CD4-positive, alpha-beta T cell treated with Interleukin-6 at 100 ng/mL for 8 hours (primary cell): ENCODE measurements around the gene SIPA1L3.
"Not testable (repeated sequence)": the region's sequence is repeated elsewhere in the genome, so short reads cannot be mapped to it uniquely, and the experiment has no call there.

Source experiments
- DNase-seq: peaks from one replicate; pipeline ENCODE4 v3.0.0-alpha.2; 2020; ENCODE audit warnings: mixed read lengths, low spot score

SIPA1L3 gene

DNA sequence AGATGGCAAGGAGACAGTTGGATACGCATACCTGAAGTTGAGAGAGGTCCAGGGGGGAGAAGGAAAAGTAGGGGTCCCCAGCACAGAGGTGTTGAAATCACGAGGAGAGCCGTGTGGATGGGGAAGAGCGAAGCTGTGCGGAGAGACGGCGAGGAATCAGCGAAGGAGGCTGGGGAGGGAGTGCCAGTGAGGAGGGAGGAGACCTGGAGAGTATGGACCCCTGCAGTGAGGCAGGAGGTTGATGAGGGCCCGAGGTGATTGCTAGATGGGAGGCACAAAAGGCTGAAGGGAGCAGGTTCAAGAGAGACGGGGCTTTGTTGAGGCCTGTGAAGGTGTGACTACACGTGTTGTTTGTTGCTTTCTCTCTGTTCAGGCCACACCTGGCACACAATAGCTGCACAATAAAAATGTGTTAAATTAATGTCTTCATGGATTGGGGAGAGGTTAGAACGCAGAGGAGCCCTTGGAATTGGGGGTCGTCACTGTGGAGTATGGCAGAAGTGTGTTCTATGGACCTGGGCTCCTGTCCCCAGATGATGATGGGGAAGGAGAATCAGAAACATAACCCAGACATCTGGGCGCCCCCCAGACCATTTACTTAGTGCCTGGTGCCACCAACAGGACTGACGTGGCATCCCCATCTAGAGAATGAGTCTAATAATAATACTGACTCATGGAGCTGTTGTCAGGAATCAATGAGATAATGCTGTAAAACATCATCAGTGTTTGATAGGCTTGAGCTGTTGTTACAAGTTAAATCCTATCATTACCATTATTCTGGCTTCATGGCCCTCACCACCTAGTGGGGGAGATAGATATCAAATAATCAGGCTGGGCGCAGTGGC is 137.5 kb downstream of the SIPA1L3 start:
- no peak for DNase-seq

DNA sequence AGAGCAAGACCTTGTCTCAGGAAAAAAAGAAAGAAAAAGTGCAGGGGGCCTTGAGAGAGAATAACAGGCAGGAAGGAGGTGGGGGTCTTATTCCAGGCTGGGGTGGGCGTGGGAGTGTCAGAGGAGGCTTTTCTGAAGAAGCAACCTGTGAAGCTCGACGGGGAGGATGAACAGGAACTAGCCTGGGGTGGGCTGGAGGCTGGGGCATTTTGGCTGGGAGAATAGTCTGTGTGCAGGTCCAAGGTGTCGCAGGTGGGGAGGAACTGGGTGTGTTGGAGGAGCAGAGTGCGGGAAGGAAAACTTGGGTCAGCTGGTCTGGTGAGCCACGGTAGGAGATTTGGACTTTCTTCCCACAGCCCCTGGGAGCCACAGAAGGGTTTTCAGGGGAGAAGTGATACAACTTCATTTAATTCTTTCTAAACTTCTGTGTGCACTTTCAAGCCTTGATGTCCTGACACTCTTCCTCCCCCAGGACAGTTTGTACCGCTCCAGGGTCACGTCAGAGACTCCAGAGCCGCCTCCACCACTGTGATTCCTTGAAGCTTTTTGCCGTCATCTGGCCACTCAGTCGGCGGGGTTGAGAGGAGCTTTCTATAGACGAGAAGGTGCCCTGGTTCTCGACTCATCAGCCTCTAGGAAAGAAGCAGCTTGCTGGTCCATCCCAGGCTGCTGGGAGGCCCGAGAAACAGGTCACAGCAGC is 138.7 kb downstream of the SIPA1L3 start:
- DNase-seq, result no peak

DNA sequence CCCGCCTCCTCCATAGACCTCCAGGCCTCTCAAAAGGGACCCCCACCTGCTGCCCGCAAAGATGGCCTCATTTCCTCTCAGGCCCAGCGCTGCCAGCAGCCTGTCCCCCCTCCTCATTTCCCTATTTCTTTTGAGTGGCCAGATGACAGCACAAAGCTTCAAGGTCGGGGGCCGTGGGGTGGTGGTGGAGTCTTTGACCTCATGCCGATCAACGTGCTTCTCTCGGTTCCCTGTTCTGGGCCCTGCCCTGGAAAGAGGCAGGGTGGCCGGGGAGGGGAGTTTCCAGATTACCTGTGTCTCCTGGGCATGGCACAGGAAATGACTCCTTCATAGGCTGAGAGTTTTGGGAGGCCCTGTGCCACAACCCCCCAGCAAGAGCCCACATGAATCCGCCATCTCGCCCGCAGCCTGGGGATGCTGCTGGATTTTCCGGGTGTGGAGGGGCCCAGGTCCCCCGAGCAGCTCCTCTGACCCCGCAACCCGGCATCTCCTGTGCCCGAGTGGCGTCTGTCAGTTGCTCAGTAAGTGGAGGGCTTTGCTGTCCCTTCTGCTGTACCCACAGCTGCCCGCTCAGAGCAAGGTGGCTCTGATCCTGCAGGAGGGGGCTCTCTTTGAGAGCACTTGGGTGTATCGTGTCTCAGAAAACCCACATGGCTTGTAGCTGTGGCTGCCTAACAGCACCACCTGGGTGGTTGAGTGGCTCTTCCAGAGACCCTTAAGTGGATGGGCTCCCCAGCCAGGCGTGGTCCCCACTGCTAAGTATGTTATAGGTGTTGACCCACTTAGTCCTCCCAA is 139.4 kb downstream of the SIPA1L3 start:
- DNase-seq, result no peak

DNA sequence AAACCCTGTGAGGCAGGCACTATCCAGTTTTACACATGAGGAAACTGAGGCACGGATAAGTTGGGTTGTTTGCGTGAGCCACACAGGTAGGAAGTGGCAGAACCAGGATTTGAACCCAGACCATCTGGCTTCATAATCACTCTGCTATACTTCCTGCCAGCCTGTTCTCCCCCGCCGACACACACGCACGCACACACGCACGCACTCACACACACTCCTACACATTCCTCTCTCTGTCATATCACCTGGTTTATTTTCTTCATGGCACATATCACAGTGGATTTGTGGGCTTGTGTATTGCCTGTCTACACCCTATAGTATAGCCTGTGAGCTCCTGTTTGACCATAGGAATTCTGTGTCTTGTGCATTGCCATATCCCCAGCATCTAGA is 140.0 kb downstream of the SIPA1L3 start:
- DNase-seq, result no peak

DNA sequence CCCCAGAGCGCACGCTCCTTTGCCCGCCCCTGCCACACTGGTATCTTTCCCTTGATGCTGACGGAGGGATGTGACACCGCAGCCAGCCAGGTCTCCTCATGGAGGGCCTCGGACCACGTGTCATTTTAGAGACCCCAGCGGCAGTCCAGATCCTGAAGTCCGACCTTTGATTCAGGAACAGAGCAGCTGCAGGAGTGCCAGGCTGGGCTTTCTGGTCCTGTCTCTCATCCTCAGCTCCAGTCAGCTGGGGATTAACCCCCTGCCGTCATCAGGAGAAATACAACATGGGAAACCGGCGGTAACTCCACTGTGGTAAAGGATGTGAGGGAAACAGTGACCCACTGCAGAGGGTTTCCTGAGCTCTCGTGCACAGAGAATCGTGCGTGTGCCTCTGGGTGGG is 140.6 kb downstream of the SIPA1L3 start:
- no peak for DNase-seq

DNA sequence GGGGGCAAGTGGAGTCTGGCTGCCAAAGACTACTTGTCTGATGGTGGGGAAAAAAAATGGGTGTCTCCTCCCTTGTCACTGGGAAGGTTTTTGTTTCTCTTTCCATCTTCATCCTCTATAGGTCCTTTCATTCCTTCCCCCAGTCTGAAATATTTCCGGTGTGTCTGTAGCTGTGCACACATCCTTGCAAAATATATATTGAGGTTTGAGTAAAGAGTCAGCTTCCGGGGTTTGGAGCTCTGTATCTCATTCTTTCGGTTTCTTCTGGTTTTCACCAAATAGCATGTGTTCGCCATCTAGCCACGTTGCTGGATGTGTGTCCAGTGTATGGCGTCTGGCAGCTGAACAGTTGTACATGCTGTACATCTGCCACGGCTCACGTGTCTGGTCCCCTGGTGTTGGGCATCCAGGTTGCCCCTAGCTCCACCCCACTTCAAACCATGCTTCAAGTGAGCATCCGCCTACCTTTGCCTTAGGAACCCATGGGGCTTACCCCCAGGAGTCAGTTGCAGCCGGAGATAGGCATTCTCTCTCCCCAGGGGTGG is 142.2 kb downstream of the SIPA1L3 start:
- DNase-seq, result peak; percentile 78

DNA sequence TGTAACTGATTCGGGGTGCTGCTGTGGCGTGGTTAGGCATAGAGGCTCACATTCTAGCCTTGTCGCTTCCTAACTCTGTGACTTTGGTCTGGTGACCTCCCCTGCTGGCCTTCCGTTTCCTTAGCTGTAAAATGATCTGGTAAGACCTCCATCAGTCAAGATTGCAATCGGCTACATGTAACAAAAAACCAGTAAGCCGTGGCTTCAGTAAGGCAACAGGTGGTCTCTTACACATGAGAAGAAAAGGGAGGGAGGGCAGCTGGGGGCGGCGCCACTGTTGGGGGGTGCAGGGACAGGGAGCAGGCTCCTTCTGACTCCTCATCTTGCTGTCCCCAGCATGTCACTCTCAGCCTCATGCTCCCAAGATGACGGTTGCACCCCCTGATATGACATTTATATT is 148.0 kb downstream of the SIPA1L3 start:
- no peak for DNase-seq

DNA sequence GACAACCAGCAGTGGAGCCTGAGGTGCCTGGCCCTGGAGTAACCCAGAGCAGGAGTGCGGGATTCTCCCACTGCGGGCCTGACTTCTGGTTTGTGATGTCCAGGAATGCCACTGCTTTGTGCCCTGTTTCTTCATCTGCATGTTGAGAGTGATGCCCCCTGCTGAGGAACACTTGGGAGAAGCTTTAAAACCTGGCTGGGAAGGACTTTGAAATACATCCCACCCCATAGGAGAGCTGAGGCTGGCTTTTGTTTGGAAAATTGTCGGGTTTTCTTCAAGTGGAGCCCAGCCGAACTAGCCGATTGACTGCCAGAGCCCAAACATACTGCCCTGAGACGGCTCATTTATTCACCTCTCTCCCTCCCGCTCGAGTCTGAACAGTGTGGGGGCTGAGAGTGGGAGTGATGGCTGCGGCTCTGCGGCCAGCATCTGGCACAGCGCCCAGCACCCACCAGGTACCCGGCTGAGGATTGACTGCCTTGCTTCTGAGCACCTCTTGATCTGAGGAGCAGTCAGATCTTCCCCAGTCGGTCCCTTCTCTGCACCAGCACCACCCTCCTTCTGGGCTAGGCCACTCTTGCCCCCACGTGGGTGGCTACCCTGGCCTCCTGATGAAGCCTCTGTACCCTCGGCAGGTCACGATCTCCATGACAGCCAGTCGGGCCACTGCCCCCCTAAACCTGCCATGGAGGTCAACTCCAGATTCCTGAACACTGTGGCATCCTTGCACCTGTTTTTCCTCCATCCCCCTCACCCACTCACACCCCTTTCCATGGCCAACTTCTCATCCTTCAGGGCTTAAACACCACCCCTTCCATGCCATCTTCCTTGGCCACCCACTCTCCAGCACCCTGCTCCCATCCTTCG is 148.9 kb downstream of the SIPA1L3 start:
- no peak for DNase-seq

DNA sequence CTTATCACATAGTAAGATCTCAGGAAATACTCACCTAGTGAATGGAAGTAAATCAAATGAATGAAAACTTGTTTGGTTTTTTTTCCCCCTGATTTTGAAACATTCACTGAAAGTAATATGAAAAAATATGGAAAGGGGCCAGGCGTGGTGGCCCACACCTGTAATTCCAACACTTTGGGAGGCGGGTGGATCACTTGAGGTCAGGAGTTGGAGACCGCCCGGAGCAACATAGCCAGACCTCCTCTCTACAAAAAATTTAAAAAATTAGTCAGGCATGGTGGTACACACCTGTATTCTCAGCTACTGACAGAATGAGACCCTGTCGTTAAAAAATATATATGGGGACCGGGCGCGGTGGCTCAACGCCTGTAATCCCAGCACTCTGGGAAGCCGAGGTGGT is 149.6 kb downstream of the SIPA1L3 start:
- DNase-seq, result no peak

DNA sequence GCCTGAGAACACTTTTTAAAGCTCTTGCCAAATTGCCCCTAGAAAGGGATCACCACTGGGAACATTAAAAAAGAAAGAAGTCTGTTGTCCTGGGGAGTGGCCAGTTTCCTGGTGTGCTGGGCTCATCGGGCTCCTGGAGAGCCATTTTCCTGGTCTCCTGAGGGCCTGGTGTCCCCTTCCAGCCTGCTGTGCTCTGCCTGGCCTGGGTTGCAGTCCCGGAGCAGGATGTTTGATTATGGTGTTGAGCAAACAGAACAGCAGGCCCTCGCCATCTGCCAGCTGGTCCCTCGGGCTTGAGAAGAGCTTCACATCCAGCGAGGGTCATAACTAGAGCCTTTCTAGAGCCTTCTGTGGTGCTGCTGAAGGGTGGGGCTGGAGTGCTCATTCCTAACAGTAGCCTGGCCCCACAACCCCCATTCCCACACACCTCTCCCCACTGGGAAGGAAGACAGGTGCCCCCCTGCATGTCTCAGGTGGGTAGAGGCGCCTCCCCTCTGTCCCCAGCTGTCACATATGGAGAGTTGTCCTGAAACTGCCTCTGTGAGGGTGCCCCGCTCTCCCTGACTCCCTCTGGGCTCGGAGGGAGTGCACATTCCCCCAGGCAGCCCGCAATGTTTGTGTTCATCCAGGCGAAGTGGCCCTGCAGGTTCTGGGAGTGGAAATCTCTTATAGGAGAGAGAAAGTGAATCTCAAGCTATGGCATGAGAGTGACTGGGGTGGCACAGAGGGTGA is 151.1 kb downstream of the SIPA1L3 start:
- DNase-seq, result no peak

DNA sequence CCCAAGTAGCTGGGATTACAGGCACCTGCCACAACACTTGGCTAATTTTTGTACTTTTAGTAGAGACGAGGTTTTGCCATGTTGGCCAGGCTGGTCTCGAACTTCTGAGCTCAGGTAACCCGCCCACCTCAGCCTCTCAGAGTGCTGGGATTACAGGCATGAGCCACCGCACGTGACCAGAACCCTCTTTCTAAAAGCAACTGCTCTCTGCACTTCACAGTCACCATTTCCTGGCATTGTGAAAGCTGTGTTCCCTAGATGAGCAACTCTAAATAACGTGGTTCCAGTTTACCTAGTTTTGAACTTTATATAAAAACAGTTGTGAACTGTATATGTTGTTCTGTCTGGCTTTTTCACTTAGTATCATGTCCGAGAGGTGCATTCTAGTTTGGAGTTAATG is 152.9 kb downstream of the SIPA1L3 start:
- peak; percentile 38 for DNase-seq

DNA sequence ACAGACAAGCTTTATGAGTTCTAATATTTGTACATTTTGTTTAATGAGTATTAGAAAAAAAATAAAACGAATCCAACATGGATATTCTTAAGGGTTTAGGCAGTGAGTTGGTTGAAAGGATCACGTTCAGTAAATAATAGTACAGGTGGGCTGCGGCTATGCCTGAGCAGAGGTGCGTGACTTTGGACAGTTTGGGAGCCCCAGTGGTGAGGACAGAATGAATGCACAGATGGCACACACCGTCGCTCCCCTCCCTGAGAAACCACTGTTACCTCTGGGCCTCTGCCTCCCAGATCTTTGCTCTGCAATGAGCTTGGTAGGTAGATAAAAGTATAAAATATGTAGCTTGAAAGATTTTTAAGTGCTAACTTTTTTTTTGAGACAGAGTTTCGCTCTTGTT is 153.3 kb downstream of the SIPA1L3 start:
- no peak for DNase-seq

DNA sequence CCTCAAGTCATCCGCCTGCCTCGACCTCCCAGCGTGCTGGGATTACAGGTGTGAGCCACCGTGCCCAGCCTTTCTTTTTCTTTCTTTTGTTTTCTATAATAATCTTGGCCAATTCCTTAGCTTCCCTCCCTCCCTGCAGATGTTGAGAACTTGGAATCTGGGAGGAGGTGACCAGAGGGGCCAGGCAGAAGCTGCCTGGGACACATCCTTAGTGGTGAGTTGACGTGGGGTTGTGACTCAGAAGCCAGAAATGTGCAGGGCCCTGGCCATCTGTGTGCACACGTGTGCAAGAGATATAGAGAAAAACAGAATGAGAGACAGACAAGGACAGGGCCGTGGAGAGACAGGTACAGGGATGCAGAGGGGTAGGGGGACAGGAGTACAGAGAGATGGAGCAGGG is 154.3 kb downstream of the SIPA1L3 start:
- DNase-seq, result no peak

DNA sequence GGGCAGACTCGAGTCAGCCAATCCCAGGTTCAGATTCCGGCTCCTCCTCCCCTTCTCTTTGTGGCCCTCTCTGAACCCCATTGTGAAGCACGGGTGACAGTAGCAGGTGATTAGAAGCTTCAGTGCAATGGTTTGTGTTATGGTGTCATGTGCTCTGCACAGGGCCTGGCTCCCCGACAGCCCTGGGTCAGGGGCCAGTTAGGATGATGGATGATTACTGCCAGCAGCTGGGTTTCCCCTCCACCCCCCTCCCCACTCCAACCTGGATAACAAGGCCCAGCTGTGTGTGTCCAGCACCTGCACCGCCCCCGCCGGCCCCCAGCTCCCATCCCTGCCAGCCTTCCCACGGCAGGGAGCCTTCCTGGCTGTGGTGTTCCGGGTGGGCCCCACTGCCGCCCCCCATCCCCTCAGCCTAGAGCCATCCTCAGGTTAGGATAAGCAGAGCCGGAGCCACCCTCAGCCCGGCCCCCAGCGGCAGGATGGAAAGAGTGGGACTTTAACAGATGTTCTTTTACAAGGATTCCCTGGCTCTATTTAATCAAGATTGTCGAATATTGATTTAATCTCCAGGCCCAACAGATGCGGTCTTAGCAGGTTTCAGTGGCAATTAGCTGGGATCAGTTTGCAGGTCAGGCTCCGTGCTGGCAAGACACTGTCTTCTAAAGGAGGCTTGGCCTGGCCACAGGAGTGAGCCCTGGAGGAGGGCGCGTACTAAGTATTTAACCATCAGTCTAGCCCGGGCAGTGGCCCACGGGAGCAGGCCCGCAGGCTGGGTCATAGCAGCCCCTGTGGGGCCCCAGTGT is 156.2 kb downstream of the SIPA1L3 start:
- no peak for DNase-seq

DNA sequence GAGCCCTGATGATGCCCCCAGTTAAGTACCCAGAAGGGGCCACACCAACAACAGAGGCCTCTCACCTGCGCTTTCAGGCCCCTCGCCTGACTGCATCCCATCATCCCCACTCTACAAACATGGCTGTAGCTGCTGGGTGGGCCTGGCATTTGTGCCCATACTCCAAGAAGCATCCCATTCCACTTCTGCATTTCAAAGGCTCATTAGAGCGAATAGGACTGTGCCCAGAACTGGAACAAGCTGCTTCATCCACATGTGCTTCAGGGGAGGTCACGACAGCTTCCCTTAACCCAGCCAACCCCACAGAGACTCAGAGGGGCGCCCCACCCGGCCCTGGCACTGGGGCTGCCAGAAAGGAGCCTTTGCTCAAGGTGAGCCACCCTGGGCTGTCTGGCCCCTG is 156.9 kb downstream of the SIPA1L3 start:
- DNase-seq, result no peak

DNA sequence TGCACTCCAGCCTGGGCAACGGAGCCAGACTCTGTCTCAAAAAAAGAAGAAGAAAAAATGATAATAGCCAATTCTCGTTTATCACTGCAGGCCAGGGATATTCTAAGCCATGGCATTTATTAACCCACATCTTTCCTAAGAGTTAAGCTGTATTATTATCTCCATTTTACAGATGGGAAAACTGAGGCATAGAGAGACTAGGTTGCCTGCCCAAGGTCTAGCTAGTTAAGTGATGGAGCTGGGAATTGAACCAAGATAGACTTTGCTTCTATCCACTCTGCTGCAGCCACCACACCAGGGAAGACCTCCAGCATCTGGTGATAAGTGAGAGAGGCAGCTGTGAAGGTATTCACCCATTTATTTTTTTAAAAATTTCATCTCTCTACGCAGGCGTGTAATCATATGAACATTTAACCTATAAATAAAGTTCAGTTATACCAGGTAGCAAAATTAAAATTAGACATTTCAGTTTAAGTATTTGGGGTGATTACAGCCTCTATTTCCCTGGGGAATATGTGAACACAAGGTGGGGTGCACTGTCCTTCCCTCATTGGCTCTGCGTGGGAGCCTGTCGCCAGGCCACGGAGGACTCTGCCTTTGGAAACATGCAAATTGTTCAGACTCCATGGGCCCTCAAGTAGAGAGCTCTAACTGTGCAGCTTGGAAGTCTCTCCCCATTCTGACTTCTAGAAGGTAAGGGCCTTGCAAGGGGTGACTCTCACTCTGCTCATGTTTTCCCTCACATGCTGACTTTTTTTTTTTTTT is 157.8 kb downstream of the SIPA1L3 start:
- no peak for DNase-seq

DNA sequence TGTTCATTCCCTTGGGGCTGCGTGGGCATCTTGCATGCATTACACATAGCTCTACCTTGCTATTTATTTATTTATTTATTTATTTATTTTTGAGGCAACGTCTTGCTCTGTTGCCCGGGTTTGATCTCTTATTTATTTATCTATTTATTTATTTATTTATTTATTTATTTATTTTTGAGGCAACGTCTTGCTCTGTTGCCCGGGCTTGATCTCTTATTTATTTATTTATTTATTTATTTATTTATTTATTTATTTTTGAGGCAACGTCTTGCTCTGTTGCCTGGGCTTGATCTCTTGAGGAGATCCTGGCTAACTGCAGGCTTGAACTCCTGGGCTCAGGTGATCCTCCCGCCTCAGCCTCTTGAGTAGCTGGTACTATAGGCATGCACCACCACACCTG is 158.8 kb downstream of the SIPA1L3 start:
- not testable (repeated sequence) for DNase-seq

DNA sequence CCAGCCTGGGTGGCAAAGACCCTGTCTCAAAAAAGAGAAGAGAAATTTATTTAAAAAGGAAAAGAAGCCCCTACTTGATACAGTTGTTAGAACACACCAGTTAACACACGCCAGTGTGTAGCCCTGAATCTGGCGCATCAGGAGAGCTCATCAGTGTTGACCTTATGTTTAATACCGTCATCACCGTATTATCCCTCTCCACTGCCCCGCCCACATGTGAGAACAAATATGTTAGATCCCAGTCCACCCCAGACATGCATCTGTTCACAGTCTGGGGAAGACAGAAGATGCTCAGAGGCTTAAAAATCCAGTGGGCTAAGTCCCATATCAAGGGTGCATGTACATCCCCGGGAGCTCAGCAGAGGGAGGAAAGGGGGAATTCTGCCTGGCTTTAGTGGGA is 161.8 kb downstream of the SIPA1L3 start:
- DNase-seq, result no peak

DNA sequence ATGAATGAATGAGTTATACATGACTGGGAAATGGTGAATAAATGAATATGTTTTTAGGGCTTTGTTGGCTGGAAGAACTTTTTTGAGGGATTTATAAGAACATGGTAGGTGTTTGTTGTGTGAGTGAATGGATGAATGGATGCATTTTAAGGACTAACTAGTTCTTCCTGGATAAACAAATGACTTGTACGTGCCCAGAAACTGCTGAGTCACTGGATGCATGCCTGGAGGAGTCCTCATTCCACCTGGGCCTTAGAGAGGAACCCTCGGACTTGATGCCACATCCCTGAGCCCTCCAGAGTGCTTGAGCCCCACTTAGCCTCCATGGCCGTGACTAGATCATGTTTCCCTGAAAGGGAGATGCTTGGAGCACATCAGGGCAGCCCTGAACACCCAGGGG is 163.6 kb downstream of the SIPA1L3 start:
- no peak for DNase-seq
